Inflammatory macrophage treated with lipopolysaccharide for 1 hour (primary cell): ENCODE measurements around the gene CACNA1H.

Experiments used
- DNase-seq, 2 donors: peaks; one replicate each; pipeline ENCODE4 v3.0.0-alpha.2; 2020 to 2022

Gene CACNA1H

GRCh38 chr16:1152651-1153259 is at the start of gene CACNA1H:
Gene CACNA1H (plus strand): TSS chr16:1153106. CDS start chr16:1153738, 632 bp downstream.
- DNase-seq: no peak

GRCh38 chr16:1103636-1103980 is 49.3 kb upstream of the CACNA1H start:
- no peak for DNase-seq

- DNase-seq: peak; percentile 3 to 31
Observed at GRCh38 chr16:1105888-1106620, 46.9 kb upstream of the CACNA1H start.

GRCh38 chr16:1106659-1107058 is 46.2 kb upstream of the CACNA1H start:
- no peak for DNase-seq

- no peak for DNase-seq
Observed at GRCh38 chr16:1107141-1107540, 45.8 kb upstream of the CACNA1H start.

- no peak for DNase-seq
Observed at GRCh38 chr16:1107731-1108130, 45.2 kb upstream of the CACNA1H start.

GRCh38 chr16:1108299-1109252 is 44.3 kb upstream of the CACNA1H start:
- no peak for DNase-seq

- no peak for DNase-seq
Observed at GRCh38 chr16:1109648-1110047, 43.3 kb upstream of the CACNA1H start.

- DNase-seq: no peak
Observed at GRCh38 chr16:1112506-1113184, 40.3 kb upstream of the CACNA1H start.

GRCh38 chr16:1113489-1113888 is 39.4 kb upstream of the CACNA1H start:
- DNase-seq: no peak

- DNase-seq: no peak
Observed at GRCh38 chr16:1113889-1114526, 38.9 kb upstream of the CACNA1H start.

GRCh38 chr16:1116693-1117077 is 36.2 kb upstream of the CACNA1H start:
- no peak for DNase-seq

GRCh38 chr16:1117176-1117900 is 35.6 kb upstream of the CACNA1H start:
- no peak for DNase-seq

- DNase-seq: no peak
Observed at GRCh38 chr16:1117926-1118325, 35.0 kb upstream of the CACNA1H start.

GRCh38 chr16:1119129-1119528 is 33.8 kb upstream of the CACNA1H start:
- DNase-seq: no peak

GRCh38 chr16:1119766-1120576 is 32.9 kb upstream of the CACNA1H start:
- DNase-seq: no peak

- DNase-seq: no peak
Observed at GRCh38 chr16:1120577-1120941, 32.3 kb upstream of the CACNA1H start.

GRCh38 chr16:1121009-1121408 is 31.9 kb upstream of the CACNA1H start:
- DNase-seq: no peak

- DNase-seq: no peak
Observed at GRCh38 chr16:1121601-1122397, 31.1 kb upstream of the CACNA1H start.

- DNase-seq: no peak
Observed at GRCh38 chr16:1122398-1122765, 30.5 kb upstream of the CACNA1H start.
